NCI-H526 (cell line): ENCODE data around the gene MAN2B2.

Source experiments
- DNase-seq, 2 experiments: peaks; one replicate each; lab custom pipeline; 2025; lab: John Stamatoyannopoulos, UW

The MAN2B2 gene

DNA sequence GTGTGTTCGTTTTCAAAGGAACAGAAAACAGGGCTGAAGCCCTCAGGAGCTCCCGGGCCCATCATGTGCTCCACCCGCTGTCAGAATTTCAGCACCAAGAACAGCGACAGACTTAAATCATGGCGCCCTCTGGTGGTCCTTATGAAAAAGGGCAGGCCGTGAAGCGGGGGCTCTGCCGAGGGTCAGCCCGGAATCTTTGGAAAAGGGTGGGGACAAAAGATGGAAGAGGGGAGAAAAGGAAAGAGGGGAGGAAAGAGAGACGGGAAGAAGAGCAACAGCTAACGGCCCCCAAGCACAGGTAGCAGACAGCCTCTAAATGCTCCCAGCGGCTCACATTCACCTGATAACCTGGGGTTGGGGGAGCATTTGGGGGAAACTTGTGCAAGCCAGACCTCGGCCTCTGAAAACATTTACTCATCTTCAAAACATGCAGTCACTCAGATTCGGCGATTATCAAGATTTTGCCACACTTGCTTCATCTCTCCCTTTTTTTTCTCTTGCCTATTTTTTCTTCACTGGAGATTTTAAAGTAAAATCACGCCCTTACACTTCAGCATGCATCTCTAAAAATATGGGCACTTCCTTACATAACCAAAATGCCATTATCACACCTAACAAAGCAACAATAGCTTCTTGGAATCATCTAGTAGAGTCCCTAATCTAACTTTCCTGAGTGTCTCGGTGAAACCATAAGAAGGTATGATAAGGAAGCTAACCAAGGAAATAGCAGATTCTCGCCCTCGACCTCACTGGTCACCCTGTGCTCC lies 28.1 kb upstream of the MAN2B2 start:
- peak; percentile 47 to 82 for DNase-seq

DNA sequence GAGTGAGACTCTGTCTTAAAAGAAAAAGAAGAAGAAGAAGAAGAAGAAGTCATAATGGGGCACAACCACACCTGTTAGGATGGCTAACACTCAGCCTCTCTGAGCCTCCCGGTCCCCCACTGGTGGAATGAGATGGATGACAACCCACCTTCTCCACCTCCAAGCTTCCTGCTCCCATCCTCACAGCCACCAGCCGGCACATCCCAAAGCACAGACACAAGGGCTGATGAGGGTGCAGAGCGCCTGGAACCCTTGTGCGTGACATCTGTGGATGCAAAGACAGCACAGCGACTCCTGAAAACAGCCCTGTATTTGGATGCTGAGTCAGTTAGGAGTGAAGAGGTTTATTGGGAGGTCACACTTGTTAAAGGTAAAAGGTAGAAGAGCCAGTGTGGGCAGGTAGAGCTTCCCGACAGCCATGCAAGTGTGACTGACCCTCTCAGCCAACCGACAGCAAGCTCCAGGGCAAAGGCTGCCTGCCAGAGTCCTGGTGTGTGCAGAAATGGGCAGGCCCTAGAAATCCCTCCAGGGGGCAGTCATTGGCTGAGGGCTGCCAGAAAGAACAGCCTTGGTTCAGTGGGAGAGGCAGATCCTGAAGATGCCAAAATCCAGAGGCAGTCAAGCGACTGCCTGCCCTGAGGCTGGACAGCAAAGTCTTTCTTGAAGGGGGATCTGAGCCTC lies 26.6 kb upstream of the MAN2B2 start:
- peak; percentile 36 to 78 for DNase-seq

DNA sequence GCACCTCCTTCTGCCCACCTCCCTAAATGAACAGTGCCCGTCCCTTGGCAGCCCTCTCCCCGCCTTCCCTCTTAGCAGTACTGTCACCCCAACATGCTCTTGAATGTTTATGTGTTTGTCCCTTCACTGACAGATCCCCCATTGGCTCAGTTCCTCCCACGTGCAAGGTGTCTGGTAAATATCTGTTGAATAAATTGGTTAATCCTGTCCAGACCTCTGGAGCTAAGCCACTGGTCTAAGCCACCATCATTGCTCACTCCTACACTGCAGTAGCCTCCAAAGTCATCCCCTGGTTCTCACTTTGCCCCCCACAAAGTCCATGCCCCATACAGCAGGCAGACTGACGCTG lies 26.1 kb upstream of the MAN2B2 start:
- no peak for DNase-seq

DNA sequence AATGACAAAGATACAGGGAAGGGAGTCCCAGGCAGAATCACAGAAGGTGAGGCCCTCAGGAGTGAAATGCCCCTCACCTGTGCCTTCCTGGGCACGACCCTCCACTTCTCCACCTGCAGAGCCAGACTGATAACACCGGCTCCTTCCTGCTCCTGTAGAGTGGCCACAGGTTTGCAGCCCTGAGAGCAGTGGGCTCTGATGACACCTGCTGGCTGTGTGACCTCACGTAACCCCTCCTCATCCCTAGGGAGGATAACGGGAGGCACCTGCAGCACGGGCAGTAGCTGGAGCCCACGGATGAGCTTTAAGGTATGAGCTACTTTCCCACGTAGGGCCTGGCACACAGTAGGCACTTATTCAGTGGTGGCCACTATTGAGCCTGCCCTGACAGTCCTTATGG lies 25.5 kb upstream of the MAN2B2 start:
- peak; percentile 34 to 65 for DNase-seq

DNA sequence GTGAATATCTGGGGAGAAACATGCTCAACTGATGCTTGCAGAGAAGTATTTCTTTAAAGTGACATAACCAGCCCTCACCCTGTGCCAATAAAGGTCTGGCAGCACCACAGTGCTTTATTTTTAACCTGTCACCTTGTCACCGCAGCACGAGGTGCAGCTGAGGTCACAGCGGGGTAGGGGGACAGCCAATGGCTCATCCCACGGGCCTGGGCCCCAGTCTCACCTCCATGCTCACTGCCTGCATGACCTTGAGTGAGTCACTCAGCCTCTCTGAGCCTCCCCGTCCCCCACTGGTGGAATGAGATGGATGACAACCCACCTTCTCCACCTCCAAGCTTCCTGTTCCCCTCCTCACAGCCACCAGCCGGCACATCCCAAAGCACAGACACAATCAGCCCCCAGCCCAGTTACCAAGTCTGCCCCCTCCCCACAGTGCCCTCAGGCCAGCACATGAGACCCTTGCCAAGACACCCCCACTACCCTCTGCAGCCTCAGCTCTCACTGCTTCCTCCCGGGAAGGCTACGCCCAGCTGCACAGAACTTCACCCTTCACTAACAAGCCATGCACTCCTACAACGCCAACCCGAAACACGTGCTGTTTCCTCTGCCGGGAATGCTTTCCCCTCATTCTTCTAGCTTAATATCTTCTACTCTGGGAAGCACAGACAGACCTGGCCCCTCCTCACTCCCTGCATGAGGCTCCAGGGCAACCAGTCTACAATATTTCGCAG lies 24.9 kb upstream of the MAN2B2 start:
- no peak for DNase-seq

DNA sequence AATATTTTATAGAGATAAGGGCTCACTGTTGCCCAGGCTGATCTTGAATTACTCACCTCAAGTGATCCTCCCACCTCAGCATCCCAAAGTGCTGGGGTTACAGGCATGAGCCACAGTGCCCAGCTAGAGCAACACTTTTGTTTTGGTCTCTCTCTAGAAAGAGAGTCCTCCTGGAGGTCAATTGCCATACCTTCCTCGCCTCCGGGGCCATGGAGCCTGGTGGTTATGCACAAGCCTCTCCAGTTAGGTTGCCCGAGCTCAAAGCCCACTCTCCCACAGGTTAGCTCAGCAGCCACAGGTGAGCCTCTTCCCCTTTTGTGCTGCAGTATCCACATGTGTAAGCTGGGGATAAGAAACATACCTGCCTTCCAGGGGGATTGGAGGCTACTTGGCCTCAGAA lies 24.2 kb upstream of the MAN2B2 start:
- no peak for DNase-seq

DNA sequence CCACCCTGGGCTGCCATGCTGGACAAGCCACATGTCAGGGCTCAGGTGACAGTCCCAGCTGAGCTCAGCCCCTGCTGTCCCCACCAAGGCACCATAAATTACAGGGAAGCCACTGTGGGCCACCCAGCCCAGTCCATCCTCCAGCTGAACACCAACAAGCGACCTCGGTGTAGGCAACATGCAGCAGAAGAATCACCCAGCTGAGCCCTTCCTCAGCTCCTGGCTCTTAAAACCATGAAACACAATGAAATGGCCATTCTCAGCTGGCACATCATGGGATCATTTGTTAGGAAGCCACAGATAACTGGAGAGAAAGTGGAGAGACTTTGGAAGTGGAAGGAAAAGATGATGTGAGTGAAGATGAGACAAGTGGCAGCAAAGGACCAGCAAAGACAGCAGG lies 23.3 kb upstream of the MAN2B2 start:
- no peak for DNase-seq

DNA sequence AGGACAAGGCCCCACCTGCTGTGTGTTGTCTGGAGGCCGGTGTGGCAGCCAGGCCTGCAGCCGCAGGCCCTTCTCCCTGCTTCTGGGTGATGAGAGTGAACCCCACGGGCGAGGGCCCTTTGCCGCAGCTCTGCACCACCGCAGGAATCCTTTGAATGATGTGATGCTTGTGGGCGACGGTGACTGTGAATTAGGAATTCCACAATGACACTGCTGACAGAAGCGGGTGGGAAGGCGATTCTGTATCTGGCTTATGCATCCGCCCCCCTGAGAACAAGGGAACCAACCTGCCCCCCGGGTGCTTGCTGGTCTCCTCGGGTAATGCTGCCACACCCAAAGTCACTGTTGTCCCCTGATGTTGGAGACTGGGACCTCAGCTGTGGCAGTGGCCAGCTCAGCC lies 19.5 kb upstream of the MAN2B2 start:
- no peak for DNase-seq

DNA sequence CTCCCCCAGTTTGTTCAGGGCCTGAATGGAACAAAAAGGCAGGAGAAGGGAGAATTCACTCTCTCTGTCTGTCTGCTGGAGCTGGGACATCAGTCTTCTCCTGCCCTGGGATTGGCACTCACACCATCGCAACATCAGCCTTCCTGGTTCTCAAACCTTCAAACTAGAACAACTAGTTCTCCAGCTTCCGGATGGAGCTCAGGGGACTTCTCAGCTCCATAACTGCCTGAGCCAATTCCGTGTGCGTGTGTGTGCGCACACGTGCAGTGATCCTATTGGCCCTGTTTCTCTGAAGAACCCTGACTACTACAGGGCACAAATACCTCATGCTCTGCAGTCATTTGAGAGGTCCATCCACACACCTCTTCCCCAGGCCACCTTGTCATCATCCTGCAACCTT lies 18.7 kb upstream of the MAN2B2 start:
- no peak for DNase-seq

DNA sequence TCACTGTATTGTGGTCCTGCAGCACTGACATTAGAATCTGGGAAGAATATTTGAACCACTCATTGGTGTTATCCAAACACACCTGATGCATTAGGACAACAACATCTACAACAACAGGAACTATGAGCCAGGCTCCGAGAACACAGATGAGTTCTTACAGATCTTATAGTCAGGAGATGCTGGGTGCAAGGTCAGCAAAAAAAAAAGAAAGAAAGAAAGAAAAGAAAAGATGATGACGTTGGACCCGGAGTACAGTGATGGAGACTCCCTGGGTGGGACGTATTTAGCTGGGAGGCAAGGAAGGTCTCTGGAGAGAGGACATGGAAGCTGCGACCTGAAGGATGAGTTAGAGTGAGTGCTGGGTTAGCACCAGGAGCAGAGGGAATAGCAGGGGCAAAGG lies 17.8 kb upstream of the MAN2B2 start:
- DNase-seq, result no peak

DNA sequence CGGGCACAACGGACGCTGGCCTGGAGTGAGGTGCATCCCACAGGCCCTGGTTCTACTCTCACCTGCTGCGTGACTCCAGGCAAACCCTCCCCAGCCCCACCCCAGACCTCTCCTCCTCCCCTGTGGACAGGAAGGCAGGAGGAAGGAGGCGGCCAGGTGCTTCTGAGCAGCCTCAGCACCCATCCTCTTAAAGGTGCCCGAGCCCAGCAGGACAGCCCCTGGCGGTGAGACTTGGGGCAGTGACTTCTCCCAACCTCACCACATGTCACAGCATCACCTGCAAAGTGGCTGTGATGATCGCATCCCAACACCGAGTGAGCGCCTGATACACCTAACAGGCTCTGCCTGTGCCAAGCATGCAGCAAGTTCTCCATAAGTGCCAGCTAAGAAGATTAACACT lies 17.1 kb upstream of the MAN2B2 start:
- no peak for DNase-seq

DNA sequence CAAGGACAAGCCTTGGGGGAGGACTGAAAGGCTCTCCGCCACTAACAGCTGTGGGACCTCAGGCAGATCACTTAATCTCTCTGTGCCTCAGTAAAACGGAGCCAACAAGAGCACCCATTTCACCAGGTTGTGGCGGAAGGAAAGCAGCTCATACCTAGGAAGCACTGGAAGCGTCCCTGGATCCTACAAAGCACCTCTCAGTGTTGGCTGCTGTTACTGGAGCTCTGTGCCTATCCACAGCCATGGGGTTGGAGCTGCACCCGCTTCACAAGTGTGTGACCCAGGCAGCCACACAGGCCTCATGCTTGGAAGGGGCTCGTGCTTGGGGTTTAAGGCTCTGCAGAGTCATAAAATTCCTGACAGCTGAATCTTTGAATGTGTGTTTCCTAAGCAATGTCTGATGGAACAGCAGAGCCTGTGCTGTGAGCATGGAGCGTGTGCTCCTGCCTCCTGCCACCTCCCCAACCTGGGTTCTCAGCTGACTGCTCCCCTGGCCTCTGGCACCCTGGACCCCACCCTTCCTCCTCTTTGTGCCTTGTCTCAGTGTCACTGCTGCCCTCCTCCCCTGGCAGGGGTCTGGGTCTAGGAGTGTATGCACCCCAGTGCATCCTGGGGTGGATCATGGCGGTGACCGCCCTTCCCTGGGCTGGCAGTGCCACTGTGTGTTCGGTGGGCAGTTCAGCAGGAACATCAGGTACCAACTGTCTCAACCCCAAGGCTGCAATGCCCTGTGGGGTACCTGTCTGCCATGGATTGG lies 14.4 kb upstream of the MAN2B2 start:
- no peak for DNase-seq

DNA sequence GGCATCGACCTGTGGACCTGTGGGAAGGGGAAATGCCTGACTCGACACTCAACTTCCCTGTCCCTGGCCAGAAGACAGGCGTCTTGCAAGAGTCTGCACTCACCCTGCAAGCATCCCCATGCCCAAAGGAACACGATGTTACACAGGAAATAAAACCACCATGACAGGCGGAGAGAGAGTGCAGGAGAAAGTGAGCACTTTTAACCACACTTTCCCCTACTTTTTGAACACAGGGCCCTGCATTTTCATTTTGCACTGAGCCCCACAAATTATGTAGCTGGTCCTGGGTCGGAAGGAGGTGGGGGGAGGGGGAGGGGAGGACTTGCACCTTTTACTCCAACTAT lies 13.8 kb upstream of the MAN2B2 start:
- no peak for DNase-seq

DNA sequence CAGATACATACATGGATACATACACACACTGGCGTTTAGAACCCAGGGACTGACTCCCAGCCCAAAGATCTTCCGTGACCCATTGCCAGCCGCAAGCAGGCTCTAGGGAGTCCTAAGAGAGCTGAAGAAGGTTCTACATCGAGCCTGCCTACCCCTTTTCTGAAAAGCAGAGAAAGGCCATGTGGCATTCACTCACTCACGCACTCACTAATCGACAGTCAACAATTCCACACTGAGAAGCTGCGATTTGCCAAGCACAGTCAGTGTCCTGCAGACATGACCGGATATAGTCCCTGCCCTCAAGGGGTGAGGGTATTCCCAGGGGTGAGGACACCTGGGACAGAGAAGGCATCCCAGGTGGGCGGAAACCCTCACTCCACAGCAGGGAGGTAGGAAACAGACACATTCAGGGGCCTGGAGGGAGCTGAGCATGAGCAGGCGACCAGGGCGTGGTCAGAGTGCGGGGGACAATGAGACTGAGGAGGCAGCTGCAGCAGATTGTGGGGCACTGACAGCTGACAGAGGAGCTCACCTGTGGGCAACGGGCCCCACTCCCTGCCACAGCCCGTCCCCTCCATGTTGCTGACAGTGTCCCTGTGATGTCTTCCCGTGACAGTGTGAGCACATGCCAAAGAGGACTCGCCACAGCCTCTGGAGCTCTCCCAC lies 13.2 kb upstream of the MAN2B2 start:
- no peak for DNase-seq

DNA sequence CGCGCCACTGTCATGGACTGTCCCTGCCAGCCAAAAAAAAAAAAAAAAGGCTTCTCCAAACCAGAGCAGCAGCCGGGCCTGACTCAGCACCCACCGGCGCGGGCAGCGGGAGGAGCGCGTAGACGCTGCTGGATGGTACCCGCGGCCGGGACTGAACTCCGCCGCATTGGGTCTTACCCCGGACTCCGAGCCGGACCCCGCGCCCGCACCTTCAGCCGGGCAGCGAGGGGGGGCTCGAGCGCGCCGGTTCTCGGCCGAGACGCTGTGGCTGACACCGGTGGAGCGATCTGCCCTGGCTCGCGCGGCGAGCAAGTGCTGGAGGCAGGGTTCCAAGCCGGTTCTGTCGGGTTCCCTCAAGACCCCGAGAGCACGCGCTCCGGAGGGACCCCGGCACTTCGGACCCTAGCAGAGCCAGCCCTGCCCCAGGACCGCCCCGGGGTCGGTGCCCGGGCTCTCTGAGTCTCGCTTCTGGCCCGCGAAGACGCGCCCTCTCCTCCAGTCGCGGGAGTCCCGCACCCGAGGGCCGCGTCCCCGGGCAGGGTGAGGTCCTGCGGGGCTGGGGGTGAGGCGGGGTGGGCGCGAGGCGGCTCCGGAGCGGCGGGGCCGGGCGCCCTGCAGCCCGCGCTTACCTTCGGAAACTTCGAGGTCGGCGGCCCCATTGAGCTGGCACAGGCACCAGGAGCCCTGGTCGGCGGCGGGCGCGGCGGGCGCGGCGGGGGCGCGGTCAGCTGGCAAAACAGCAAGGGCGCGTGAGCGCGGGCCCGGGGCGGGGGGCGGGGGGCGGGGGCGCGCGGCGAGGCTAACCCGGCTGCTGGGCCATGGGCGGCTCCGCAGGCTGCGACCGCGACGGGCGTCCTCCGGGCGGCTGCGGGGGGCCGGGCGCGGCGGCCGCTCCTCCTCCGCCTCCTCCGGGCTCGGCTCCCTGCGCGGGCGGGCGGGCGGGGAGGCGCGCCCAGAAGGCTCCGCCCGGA lies 11.8 kb upstream of the MAN2B2 start:
- peak in 1 of 2 experiments; percentile 47 for DNase-seq

DNA sequence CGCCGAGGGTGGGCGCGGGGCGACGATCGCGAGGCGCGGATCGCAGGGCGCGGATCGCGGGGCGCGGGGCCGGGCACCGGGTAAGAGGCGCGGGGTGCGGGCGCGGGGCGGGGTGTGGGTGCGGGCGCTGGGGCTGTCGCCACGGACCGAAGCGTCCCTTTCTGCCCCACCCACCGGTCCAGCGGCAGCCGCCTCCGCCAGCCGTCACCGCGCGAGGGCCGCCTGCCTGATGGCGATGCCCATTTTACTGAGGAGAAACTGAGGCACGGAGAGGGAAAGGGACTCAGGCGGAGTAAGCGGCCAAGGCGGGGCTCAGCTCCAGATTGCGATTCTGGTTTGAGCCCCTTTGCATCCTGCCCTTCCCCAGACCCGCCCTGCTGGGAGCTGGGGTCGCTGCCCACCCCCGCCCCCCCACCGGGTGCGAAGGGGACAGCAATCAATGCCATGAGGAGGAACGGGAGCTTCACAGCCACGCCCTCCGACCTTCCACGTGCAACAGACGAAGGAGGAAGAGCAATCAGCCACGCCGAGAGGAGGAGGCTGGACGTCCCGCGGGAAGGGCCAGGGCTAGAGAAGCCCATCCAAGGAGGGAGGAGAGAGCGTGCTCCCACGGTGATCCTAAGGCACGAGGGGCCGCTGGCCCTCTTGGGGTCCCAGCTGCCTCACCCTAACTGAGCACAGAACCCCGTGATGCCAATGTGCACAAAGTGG lies 10.9 kb upstream of the MAN2B2 start:
- DNase-seq, result peak in 1 of 2 experiments; percentile 22

DNA sequence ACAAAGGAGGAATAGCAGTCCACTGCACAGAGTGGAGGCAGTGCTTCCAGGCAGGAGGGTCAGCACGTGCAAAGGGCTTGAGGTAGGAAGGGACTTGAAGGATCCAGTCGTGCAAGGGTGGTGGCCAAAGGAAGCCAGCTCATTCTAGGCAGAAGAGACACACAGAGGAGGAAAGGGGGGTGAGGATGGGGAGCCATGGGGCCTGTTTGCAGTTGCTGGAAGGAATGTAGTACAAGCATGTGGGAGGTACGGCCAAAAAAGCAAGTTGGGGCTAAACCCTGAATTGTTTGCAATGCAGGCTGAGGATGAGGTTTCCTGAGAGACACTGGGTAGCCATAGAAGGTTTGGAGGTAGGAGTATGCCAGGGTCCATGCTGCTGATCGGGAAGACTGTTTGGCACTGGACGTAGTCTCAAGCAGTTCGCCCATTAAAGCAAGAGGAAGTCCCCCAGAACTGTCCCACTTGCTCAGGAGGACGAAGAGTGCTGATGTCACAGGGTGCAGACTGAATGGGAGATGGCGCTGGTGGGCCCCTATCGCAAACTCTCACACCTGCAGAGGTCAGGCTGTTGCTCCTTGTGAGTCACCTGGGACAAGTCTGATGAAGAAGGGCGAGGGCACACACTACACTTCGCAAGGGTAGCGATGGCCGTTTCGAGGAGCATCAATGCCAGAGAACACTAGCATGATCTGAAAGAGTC lies 9.1 kb upstream of the MAN2B2 start:
- DNase-seq, result no peak

DNA sequence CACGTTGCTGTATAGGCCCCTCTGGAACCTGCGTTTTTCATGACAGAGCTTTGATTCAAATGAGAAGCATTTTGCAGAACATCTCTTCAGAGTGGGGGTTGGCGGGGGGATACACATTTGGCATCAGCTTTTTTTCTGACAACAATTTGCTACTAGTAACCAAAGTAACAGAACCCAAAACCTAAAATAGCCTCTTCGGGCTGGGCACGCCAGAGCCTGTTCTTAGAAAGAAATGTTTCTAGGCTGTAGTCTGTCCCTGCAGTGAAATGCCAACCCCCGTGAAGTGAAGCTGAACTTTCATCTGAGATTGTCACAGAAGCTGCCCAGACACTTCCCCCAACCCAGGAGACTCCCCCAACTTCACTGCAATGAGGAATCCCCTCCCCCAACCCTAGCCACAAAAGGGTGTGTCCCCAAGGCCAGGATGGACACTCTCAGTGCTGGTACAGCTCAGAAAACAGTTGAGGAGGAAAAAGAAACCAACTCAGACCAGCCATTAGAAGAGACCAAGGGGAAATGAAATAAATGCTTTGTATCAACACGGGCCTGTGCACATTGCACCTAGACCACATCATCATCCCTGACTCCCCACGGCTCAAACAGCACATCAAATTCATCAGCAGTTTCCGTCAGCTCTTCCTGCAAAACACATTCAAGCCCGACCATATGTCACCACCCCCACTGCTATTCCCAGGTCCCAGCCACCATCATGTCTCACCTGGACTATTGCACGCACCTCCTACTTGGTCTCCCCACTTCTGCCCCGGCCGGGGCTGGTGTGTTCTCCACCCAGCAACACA lies 8.4 kb upstream of the MAN2B2 start:
- no peak for DNase-seq

DNA sequence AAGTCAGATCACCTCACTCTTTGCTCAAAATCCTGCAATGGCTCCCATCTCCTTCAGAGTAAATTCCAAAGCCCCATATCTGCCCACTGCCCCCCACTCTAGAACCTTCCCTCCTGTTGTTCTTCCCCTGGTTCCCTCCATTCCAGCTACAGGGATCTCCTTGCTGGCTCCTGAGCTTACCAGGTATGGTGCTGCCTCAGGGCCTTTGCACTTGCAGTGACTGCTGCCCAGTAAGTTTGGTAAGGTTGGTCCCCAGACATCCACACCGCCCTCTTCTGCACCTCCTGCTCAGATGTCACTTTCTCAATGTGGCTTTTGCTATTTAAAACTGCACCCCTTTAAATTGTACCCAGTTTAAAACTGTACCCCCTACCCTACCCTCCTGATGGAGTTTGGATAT lies 7.8 kb upstream of the MAN2B2 start:
- DNase-seq, result no peak
